Ovary (tissue), 3 donors: ENCODE measurements around the gene BCL6B.

Source experiments
- EP300 ChIP-seq: sonication (generic); formaldehyde crosslinking; IDR thresholded peaks from one replicate; pipeline ENCODE4 v1.6.1; 2017; ENCODE audit warnings: antibody characterized with exemption
- POLR2A ChIP-seq: fragments of 450-650 bp; IDR thresholded peaks from one replicate; pipeline ENCODE4 v1.6.1; 2017; ENCODE audit warnings: antibody characterized with exemption, mild to moderate bottlenecking, moderate library complexity
- TF ChIP-seq, protein P1 (sequence below), 3 donors: fragments of 450-650 bp in 2 of 3; fragments of 200-600 bp in 1 of 3; IDR thresholded peaks; one replicate each; pipeline versions ENCODE4 v1.5.1 to v1.8.0; 2016 to 2022; ENCODE audit warnings: antibody characterized with exemption in 3 of 3, mild to moderate bottlenecking in 1 of 3
- donor health status: DM: no; HTN: no; CAD: no.

DNA sequence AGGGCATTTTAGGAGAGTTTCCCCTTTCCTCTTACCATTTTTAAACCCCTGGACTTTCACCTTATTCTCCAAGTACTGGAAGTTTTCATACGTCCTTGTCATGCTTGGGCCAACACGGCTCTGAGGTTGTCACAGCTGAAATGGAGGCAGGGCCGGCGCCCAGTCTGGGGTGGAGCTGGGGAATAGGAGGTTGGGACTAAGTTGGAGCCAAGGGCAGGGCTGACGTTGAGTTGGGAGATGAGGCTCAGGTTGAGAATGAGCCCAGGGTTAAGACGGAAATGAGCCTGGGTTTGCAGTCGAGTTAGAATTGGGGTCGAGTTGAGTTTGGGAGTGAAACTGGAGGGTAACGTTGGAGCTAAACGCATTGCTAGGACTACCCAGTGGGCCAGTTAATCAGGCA is 55.9 kb downstream of the BCL6B start:
- TF ChIP-seq, protein P1, sequence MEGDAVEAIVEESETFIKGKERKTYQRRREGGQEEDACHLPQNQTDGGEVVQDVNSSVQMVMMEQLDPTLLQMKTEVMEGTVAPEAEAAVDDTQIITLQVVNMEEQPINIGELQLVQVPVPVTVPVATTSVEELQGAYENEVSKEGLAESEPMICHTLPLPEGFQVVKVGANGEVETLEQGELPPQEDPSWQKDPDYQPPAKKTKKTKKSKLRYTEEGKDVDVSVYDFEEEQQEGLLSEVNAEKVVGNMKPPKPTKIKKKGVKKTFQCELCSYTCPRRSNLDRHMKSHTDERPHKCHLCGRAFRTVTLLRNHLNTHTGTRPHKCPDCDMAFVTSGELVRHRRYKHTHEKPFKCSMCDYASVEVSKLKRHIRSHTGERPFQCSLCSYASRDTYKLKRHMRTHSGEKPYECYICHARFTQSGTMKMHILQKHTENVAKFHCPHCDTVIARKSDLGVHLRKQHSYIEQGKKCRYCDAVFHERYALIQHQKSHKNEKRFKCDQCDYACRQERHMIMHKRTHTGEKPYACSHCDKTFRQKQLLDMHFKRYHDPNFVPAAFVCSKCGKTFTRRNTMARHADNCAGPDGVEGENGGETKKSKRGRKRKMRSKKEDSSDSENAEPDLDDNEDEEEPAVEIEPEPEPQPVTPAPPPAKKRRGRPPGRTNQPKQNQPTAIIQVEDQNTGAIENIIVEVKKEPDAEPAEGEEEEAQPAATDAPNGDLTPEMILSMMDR (IDR thresholded peaks at IDR 0.05): no peak
- TF ChIP-seq POLR2A: no peak
- no peak for TF ChIP-seq EP300
